B cell (primary cell): ENCODE measurements around the gene SLIT3. TPM values are rescaled to one million over a fixed set of nuclear protein-coding genes. Genes with fewer than 3 reads are reported as not detected.

Experiments
- ATAC-seq: fragments of 200-7000 bp; cut with Tn5 transposase; one replicate; pipeline ENCODE4 v1.10.0; 2021; ENCODE audit warnings: low read depth, mild to moderate bottlenecking, moderate number of reproducible peaks, moderate library complexity
- CTCF ChIA-PET: fragments of 350-600 bp; sonication (Branson Sonifier 250); formaldehyde crosslinking; loops from one replicate; lab custom pipeline; 2021; ENCODE audit warnings: antibody characterized with exemption, inconsistent platforms; lab: Charles Lee
- POLR2A ChIA-PET: fragments of 350-600 bp; sonication (Branson Sonifier 250); formaldehyde crosslinking; loops from one replicate; lab custom pipeline; 2021; ENCODE audit warnings: antibody characterized with exemption; lab: Charles Lee
- DNase-seq: peaks from one replicate; pipeline ENCODE4 v3.0.0; 2013
- H2AFZ ChIP-seq: 2 replicates; pipeline ENCODE4 v1.6.1; 2012; ENCODE audit warnings: mild to moderate bottlenecking, low read depth, low read length; ENCODE audit not compliant: insufficient read depth, poor library complexity, severe bottlenecking
- H3K27ac ChIP-seq, 2 donors: 1 replicate in 1 of 2; 2 replicates in 1 of 2; pipeline ENCODE4 v1.5.1; 2012 to 2013; ENCODE audit warnings: low read length in 2 of 2, mild to moderate bottlenecking in 2 of 2, moderate library complexity in 1 of 2
- H3K27me3 ChIP-seq, 4 experiments: fragments of 200-600 bp in 1 of 4; sonication (generic) in 1 of 4; replicated peaks in 1 of 4; 1 replicate in 2 of 4; 2 replicates in 2 of 4; pipeline versions ENCODE4 v1.6.1 to v1.7.0; 2013 to 2016; ENCODE audit warnings: low read length in 3 of 4, mild to moderate bottlenecking in 2 of 4, mixed read lengths in 1 of 4, moderate library complexity in 1 of 4; ENCODE audit not compliant: insufficient read depth in 4 of 4, control insufficient read depth in 3 of 4; ENCODE audit errors: control extremely low read depth in 1 of 4
- H3K36me3 ChIP-seq, 2 experiments: replicated peaks in 1 of 2; 1 replicate in 1 of 2; 2 replicates in 1 of 2; pipeline versions ENCODE4 v1.6.1 to v1.7.1; 2013; ENCODE audit warnings: low read length in 1 of 2; ENCODE audit not compliant: insufficient read depth in 2 of 2, control insufficient read depth in 1 of 2; ENCODE audit errors: control extremely low read depth in 1 of 2, extremely low read depth in 1 of 2
- H3K4me1 ChIP-seq, 2 donors: fragments of 200-600 bp in 1 of 2; sonication (generic) in 1 of 2; 1 replicate in 1 of 2; 2 replicates in 1 of 2; pipeline versions ENCODE4 v1.5.1 to v1.6.1; 2013 to 2017; ENCODE audit warnings: low read length in 2 of 2; ENCODE audit not compliant: control insufficient read depth in 2 of 2, insufficient read depth in 2 of 2
- H3K4me2 ChIP-seq: replicated peaks from 2 replicates; pipeline ENCODE3; 2012; ENCODE audit warnings: mild to moderate bottlenecking, low read depth, low read length; ENCODE audit not compliant: poor library complexity, severe bottlenecking
- H3K4me3 ChIP-seq, 5 experiments: fragments of 200-600 bp in 1 of 5; sonication (generic) in 1 of 5; 1 replicate in 3 of 5; 2 replicates in 2 of 5; pipeline versions ENCODE4 v1.5.1 to v1.7.0; 2011 to 2016; ENCODE audit warnings: low read length in 4 of 5, mild to moderate bottlenecking in 4 of 5, low read depth in 2 of 5, control low read depth in 1 of 5, moderate library complexity in 1 of 5; ENCODE audit not compliant: insufficient read depth in 1 of 5; ENCODE audit errors: control extremely low read depth in 1 of 5, extremely low read depth in 1 of 5
- H3K79me2 ChIP-seq: fragments of 200-600 bp; sonication (generic); one replicate; pipeline ENCODE4 v1.6.0; 2016; ENCODE audit warnings: low read length; ENCODE audit not compliant: control insufficient read depth, insufficient read depth
- H3K9ac ChIP-seq: fragments of 200-600 bp; sonication (generic); 2 replicates; pipeline ENCODE4 v1.6.1; 2017; ENCODE audit warnings: mild to moderate bottlenecking, low read length, moderate library complexity
- H3K9me3 ChIP-seq, 3 donors: one replicate each; pipeline versions ENCODE4 v1.6.1 to v1.7.1; 2013; ENCODE audit warnings: low read length in 2 of 3; ENCODE audit not compliant: control insufficient read depth in 2 of 3, insufficient read depth in 1 of 3; ENCODE audit errors: control extremely low read depth in 1 of 3
- H4K20me1 ChIP-seq: 2 replicates; pipeline ENCODE4 v1.6.0; 2012; ENCODE audit warnings: mild to moderate bottlenecking, low read length; ENCODE audit not compliant: insufficient read depth, control insufficient read depth, poor library complexity, severe bottlenecking
- H3K27ac Mint-ChIP-seq: one replicate; pipeline ENCODE4 v1.8.0; 2021; ENCODE audit warnings: mixed read lengths
- H3K27me3 Mint-ChIP-seq: one replicate; pipeline ENCODE4 v1.8.0; 2021; ENCODE audit warnings: mixed read lengths
- H3K4me1 Mint-ChIP-seq: one replicate; pipeline ENCODE4 v1.8.0; 2021; ENCODE audit warnings: mixed read lengths
- H3K4me3 Mint-ChIP-seq: one replicate; pipeline ENCODE4 v1.8.0; 2021; ENCODE audit warnings: mixed read lengths
- H3K9me3 Mint-ChIP-seq: one replicate; pipeline ENCODE4 v1.8.0; 2022; ENCODE audit warnings: mixed read lengths; ENCODE audit not compliant: insufficient read depth
- EZH2 ChIP-seq: IDR thresholded peaks from 2 replicates; pipeline ENCODE4 v1.6.1; 2012; ENCODE audit warnings: borderline replicate concordance, low read depth, mild to moderate bottlenecking, moderate library complexity, low read length; ENCODE audit not compliant: insufficient read depth, poor library complexity, severe bottlenecking
- WGBS: methylation state at CpG from one replicate; pipeline ENCODE4 v1.1.5; 2013; ENCODE audit warnings: missing lambda C conversion rate; ENCODE audit not compliant: insufficient coverage; 5-methylcytosine and 5-hydroxymethylcytosine counted together
- intact Hi-C: fragments of 100-400 bp; cut with micrococcal nuclease; formaldehyde crosslinking; loops from one replicate; pipeline ENCODE4 v1.10.0; 2022
- polyA plus RNA-seq: library from polyadenylated mRNA; depleted of rRNA; stranded (reverse); fragments of >200 nt; gene quantifications from 2 replicates; pipeline ENCODE4 v1.2.3, GENCODE V29; 2012
- total RNA-seq, 2 donors: library from RNA; stranded (reverse); fragments of 120-200 nt in 1 of 2; gene quantifications; 1 replicate in 1 of 2; 2 replicates in 1 of 2; pipeline versions ENCODE4 v1.2.3 to v1.2.4, GENCODE V29; 2013 to 2022
- TF ChIP-seq, protein P1 (sequence below): fragments of 200-600 bp; IDR thresholded peaks from one replicate; pipeline ENCODE4 v1.8.0; 2022; ENCODE audit warnings: antibody characterized with exemption, mild to moderate bottlenecking

Gene SLIT3
- total and polyA plus RNA-seq, 2 donors (not counting 1 experiment from before 2014, with no cell fraction given), result not detected

DNA sequence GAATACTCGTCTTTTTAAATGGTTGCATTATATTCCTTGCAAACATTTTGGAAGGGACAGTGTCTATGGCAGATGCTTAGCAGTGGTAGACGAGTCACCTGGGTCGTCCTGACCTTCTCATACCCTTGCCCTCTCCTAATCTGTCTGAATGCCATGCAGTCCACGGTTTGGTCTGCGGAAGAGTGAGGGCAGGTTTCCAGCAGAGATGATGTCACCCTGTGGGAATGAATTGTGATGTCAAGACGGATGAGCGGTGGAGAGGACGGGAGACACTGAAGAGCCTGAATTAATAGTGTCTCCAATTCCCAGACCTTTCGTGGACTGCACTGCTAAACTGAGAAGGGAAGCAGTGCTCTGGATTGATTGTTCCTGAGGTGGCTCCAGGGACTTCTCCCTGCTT is 392.7 kb downstream of the SLIT3 start:
- H3K4me1 Mint-ChIP-seq, result no peaks in the 10 kb centered on the region
- H3K36me3 ChIP-seq, result no peaks in the 10 kb centered on the region
- DNase-seq (no peak), ATAC-seq (no peak)
- no peak overlapping the region for H3K27ac ChIP-seq
- no peaks in the 10 kb centered on the region for H3K9me3 Mint-ChIP-seq
- 90% methylated on average over 5 of the region's 9 CpGs for WGBS
- H3K9me3 ChIP-seq, result no peaks in the 10 kb centered on the region
- no peak overlapping the region for H3K9ac ChIP-seq
- TF ChIP-seq, protein P1, sequence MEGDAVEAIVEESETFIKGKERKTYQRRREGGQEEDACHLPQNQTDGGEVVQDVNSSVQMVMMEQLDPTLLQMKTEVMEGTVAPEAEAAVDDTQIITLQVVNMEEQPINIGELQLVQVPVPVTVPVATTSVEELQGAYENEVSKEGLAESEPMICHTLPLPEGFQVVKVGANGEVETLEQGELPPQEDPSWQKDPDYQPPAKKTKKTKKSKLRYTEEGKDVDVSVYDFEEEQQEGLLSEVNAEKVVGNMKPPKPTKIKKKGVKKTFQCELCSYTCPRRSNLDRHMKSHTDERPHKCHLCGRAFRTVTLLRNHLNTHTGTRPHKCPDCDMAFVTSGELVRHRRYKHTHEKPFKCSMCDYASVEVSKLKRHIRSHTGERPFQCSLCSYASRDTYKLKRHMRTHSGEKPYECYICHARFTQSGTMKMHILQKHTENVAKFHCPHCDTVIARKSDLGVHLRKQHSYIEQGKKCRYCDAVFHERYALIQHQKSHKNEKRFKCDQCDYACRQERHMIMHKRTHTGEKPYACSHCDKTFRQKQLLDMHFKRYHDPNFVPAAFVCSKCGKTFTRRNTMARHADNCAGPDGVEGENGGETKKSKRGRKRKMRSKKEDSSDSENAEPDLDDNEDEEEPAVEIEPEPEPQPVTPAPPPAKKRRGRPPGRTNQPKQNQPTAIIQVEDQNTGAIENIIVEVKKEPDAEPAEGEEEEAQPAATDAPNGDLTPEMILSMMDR, result no peak
- no peak for TF ChIP-seq EZH2
- intact Hi-C loops, result no loop called here
- H3K79me2 ChIP-seq, result no peaks in the 10 kb centered on the region
- H3K4me1 ChIP-seq, result no peaks in the 10 kb centered on the region
- H3K27me3 Mint-ChIP-seq, result peaks cover 8% of the 10 kb centered on the region
- no peak overlapping the region for H3K4me3 Mint-ChIP-seq
- no peaks in the 10 kb centered on the region for H4K20me1 ChIP-seq
- peaks cover 0 to 4% (median 0%) of the 10 kb centered on the region in 4 experiments for H3K27me3 ChIP-seq
- ChIA-PET CTCF (no interaction called here), POLR2A (no interaction called here)
- H3K4me2 ChIP-seq, result no peak overlapping the region
- H2AFZ ChIP-seq, result no peak overlapping the region
- H3K27ac Mint-ChIP-seq, result no peak overlapping the region
- H3K4me3 ChIP-seq, result no peak overlapping the region

DNA sequence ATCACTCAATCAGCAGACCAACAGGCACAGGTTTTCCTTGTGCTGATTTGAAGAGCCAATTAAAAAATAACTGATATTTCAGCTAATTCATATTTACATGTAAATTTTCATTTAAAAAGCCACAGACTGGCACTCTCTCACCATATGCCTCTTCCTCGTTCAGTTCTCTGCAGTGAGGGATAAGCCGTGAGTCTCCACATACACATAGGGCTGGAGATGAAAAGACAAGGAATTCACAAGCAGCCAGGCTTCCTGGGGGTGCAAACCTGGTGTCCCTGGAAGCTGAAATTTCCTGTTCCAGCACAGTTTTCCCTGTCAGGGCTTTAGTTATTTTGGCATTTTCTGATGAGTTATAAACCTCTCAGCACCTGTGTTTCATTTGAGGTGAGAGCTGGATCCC is 397.9 kb downstream of the SLIT3 start:
- DNase-seq (no peak), ATAC-seq (no peak)
- no peak overlapping the region for H3K4me3 Mint-ChIP-seq
- peaks cover 0 to 8% (median 0%) of the 10 kb centered on the region in 4 experiments for H3K27me3 ChIP-seq
- no peak overlapping the region for H3K4me2 ChIP-seq
- intact Hi-C loops, result no loop called here
- H3K4me3 ChIP-seq, result no peak overlapping the region
- no peaks in the 10 kb centered on the region for H3K4me1 Mint-ChIP-seq
- CTCF ChIA-PET, result no interaction called here
- H3K79me2 ChIP-seq, result no peaks in the 10 kb centered on the region
- no peak overlapping the region for H2AFZ ChIP-seq
- no peak overlapping the region for H3K27ac ChIP-seq
- no peak overlapping the region for H3K27ac Mint-ChIP-seq
- no peaks in the 10 kb centered on the region for H3K9me3 Mint-ChIP-seq
- no peaks in the 10 kb centered on the region for H3K4me1 ChIP-seq
- H3K27me3 Mint-ChIP-seq, result peaks cover 4% of the 10 kb centered on the region
- H3K36me3 ChIP-seq, result no peaks in the 10 kb centered on the region
- TF ChIP-seq, protein P1, result no peak
- no peak for TF ChIP-seq EZH2
- POLR2A ChIA-PET, result no interaction called here
- WGBS, result no CpG with 5 or more reads among the region's 2 CpGs
- no peaks in the 10 kb centered on the region for H4K20me1 ChIP-seq
- H3K9me3 ChIP-seq, result no peaks in the 10 kb centered on the region
- H3K9ac ChIP-seq, result no peak overlapping the region
